ENCODE measurements around the gene TDRKH.

DNA sequence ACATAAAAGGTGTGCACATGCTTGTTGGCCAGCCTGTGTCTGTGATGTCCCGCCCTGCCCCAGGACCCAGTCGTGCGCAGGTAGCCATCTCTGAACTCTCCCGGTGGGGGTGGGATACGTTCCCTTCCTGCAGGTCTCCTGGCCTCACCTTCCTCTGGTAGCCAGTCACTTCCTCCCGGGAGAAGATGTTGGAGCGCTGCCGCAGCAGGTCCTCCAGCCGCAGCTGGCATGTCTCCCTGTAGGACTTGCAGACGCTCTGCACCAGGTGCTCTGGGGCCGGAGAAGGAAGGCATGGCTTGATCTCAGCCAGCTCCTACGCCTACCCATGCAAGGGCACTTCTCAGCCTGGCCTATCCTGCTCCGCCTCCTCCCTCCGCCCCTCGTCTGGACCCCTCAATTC lies 24.1 kb upstream of the TDRKH start:
- TF ChIP-seq FOXP2 (optimal IDR thresholded peaks at IDR 0.05; ENCODE audit: borderline replicate concordance, extremely low read depth, extremely low read length, insufficient read depth) (no peak), SIN3A (IDR thresholded peaks at IDR 0.05; ENCODE audit: borderline replicate concordance, insufficient read depth, low read length) (no peak), POLR2AphosphoS5 (IDR thresholded peaks at IDR 0.05; ENCODE audit: low read depth, low read length) (no peak), TAF1 (IDR thresholded peaks at IDR 0.05; ENCODE audit: borderline replicate concordance, insufficient read depth, low read length) (no peak)

Data from PFSK-1 (cell line).